ENCODE results near the gene TOPBP1.
"Not testable (repeated sequence)": the region's sequence is repeated elsewhere in the genome, so short reads cannot be mapped to it uniquely, and the experiment has no call there.

Gene TOPBP1

GRCh38 chr3:133667118-133667517 lies 5.4 kb upstream of the TOPBP1 start:
- Histone ChIP-seq H3K4me1 (no peaks in the 10 kb centered on the region), H3K9me3 (no peaks in the 10 kb centered on the region), H3K36me3 (no peaks in the 10 kb centered on the region), H3K4me3 (ENCODE audit: low read depth, low read length) (no peak overlapping the region), H3K27me3 (peaks cover 14% of the 10 kb centered on the region)
- TF ChIP-seq CTCF (IDR thresholded peaks at IDR 0.05; ENCODE audit: low read depth, low read length), result no peak
- DNase-seq, result no peak

GRCh38 chr3:133665188-133665587 lies 3.4 kb upstream of the TOPBP1 start:
- H3K36me3 ChIP-seq; DNase-seq; H3K4me1 ChIP-seq; H3K27me3 ChIP-seq; H3K9me3 ChIP-seq; H3K4me3 ChIP-seq (ENCODE audit: low read depth, low read length): not testable (repeated sequence)

GRCh38 chr3:133663569-133664313 lies 2.0 kb upstream of the TOPBP1 start:
- no peaks in the 10 kb centered on the region for H3K9me3 ChIP-seq
- peak; percentile 91 for TF ChIP-seq CTCF (IDR thresholded peaks at IDR 0.05; ENCODE audit: low read depth, low read length)
- peak; percentile 48 for DNase-seq

DNA sequence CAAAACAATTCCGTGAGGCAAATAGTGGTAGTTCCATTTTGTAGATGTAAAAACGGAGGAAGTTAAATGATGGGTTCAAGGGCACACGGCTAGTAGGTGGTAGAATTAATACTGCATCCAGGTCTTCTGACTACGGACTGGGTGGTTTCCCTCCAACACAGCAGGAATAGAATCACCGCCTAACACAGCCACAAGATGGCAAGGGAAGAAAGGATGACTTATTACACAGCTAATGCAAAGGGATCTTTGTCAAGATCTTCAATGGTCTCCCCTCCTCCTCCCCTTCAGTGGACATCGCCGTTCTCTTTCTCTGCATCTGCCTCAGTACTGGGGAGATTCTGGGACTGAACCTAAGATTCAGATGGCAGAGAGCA lies 524 bp upstream of the TOPBP1 start:
- peak overlapping the region; percentile 98 for H3K4me3 ChIP-seq (ENCODE audit: low read depth, low read length)
- no peak for DNase-seq
- TF ChIP-seq CTCF (IDR thresholded peaks at IDR 0.05; ENCODE audit: low read depth, low read length), result peak; percentile 29
- H3K4me1 ChIP-seq, result no peaks in the 10 kb centered on the region
- H3K36me3 ChIP-seq, result peaks cover 14% of the 10 kb centered on the region
- no peaks in the 10 kb centered on the region for H3K27me3 ChIP-seq
- no peaks in the 10 kb centered on the region for H3K9me3 ChIP-seq

More at GRCh38 chr3:133663569-133664313, 2.0 kb upstream of the TOPBP1 start:
- Histone ChIP-seq H3K4me3 (ENCODE audit: low read depth, low read length) (peak overlapping the region; percentile 24; the same call in 1 of the 2 replicates), H3K27me3 (0 out of 2 replicates have a peak, but pooled peaks cover 2% of the 10 kb centered on the region), H3K36me3 (peaks cover 2% of the 10 kb centered on the region; the same call in 1 of the 2 replicates), H3K4me1 (no peaks in the 10 kb centered on the region)

DNA sequence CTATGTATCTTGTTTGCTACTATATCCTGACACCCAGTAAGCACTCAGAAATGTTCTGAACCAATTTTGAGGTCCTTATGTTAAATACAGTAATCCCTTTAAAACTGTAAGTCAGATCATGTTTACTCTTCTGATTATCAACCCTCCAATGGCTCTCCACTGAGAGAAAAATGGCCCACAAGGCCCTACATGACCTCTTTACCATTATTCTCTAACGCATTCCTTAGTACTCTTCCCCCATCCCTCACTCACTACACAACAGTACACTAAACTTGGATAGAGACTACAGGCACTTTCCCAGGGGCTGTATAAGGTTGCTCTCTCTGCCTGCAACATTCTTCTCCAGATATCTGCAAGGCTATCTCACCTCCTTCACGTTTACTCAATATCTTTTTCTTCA lies 1.9 kb downstream of the TOPBP1 start:
- no peaks in the 10 kb centered on the region for H3K27me3 ChIP-seq
- H3K4me3 ChIP-seq (ENCODE audit: low read depth, low read length), result peak overlapping the region; percentile 98; the same call in 1 of the 2 replicates
- no peak for TF ChIP-seq CTCF (IDR thresholded peaks at IDR 0.05; ENCODE audit: low read depth, low read length)
- H3K9me3 ChIP-seq, result no peaks in the 10 kb centered on the region
- no peaks in the 10 kb centered on the region for H3K4me1 ChIP-seq
- peaks cover 30% of the 10 kb centered on the region for H3K36me3 ChIP-seq
- no peak for DNase-seq

- H3K4me3 ChIP-seq (ENCODE audit: low read depth, low read length), result no peak overlapping the region
- no peaks in the 10 kb centered on the region for H3K9me3 ChIP-seq
- TF ChIP-seq CTCF (IDR thresholded peaks at IDR 0.05; ENCODE audit: low read depth, low read length), result no peak
- no peak for DNase-seq
- H3K36me3 ChIP-seq, result peaks cover 63% of the 10 kb centered on the region
- no peaks in the 10 kb centered on the region for H3K4me1 ChIP-seq
- H3K27me3 ChIP-seq, result no peaks in the 10 kb centered on the region
These were observed 5.8 kb downstream of the TOPBP1 start for GRCh38 chr3:133655731-133656515.

All from BE2C (cell line).